Measurements from ENCODE around the gene ADRA2B.

GRCh38 chr2:96161898-96162297 lies 45.5 kb upstream of the ADRA2B start:
- TF ChIP-seq CTCF (conservative IDR thresholded peaks at IDR 0.05) (no peak), ZFX (IDR thresholded peaks at IDR 0.05) (no peak)

All from C4-2B (cell line).